ENCODE results near the gene LRRC57. TPM values are rescaled to one million over a fixed set of nuclear protein-coding genes. Genes with fewer than 3 reads are reported as not detected.

The LRRC57 gene
- total and polyA plus RNA-seq, 2 of the 13 experiments (the other 11 are each of a cell fraction or from before 2014, with no cell fraction given), result 5.8 to 14.8 TPM

DNA sequence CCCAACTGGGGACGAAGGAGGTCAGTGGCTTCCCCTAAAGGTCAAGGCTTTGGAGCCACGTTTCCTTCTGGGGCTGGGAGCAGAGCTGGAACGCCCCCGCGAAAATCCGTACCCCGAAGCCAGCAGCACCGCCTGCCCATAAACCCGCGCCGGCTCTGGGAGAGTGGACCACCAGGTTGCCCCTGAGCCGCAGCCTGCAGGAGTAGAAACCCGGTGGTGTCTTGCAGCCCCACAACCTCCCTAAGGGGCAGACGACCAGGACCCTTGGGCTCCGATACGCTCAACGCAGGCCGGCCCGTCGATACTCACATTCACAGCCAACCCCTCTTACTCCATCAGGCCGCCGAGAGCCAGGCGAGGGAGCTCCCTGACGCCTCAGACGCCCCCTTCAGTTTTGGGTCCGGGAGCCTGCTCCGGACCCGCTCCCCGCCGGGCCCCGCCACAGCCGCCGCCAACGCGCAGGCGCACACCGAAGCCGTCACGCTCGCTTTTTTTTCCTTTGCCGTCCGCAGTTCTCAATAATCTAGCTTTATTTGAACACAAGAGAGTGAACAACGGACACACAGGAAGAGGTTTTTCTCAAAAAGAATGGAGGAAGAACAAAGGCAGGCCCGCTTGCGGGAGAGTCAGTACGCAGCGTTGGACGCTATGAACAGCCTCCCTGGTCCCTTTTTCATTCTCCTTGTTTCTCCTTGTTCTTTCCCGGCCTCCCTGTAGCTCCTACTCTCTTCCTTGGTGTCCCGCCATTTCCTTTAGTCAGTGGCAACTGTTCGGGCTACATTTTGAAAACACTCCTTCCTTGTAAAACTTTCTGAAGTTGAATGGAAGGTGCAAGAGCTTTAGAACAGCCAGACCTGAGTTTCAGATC is 57.7 kb downstream of the LRRC57 start, which contains the start of gene ZNF106 (continued):
- no peak for TF ChIP-seq HNRNPUL1 (IDR thresholded peaks at IDR 0.05; ENCODE audit: low read depth, low read length)
- TF ChIP-seq, protein P1, sequence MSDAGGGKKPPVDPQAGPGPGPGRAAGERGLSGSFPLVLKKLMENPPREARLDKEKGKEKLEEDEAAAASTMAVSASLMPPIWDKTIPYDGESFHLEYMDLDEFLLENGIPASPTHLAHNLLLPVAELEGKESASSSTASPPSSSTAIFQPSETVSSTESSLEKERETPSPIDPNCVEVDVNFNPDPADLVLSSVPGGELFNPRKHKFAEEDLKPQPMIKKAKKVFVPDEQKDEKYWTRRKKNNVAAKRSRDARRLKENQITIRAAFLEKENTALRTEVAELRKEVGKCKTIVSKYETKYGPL (CRISPR knock-in tag; IDR thresholded peaks at IDR 0.05), result peak; percentile 52; the same call in 1 of the 2 replicates
- peak; percentile 72; the same call in 1 of the 2 replicates for TF ChIP-seq DR1 (CRISPR knock-in tag; IDR thresholded peaks at IDR 0.05)
- TF ChIP-seq, protein P2, sequence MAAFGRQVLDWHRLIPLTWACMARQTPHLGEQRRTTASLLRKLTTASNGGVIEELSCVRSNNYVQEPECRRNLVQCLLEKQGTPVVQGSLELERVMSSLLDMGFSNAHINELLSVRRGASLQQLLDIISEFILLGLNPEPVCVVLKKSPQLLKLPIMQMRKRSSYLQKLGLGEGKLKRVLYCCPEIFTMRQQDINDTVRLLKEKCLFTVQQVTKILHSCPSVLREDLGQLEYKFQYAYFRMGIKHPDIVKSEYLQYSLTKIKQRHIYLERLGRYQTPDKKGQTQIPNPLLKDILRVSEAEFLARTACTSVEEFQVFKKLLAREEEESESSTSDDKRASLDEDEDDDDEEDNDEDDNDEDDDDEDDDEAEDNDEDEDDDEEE (CRISPR knock-in tag; IDR thresholded peaks at IDR 0.05), result 0 out of 2 replicates have a peak, but pooled peaks have one; percentile 76
- TF ChIP-seq KMT2B (CRISPR knock-in tag; IDR thresholded peaks at IDR 0.05), result peak; percentile 98
- peak; percentile 71; the same call in 1 of the 2 replicates for TF ChIP-seq NFKB2 (CRISPR knock-in tag; IDR thresholded peaks at IDR 0.05; ENCODE audit: borderline replicate concordance)
- TF ChIP-seq, protein P3, sequence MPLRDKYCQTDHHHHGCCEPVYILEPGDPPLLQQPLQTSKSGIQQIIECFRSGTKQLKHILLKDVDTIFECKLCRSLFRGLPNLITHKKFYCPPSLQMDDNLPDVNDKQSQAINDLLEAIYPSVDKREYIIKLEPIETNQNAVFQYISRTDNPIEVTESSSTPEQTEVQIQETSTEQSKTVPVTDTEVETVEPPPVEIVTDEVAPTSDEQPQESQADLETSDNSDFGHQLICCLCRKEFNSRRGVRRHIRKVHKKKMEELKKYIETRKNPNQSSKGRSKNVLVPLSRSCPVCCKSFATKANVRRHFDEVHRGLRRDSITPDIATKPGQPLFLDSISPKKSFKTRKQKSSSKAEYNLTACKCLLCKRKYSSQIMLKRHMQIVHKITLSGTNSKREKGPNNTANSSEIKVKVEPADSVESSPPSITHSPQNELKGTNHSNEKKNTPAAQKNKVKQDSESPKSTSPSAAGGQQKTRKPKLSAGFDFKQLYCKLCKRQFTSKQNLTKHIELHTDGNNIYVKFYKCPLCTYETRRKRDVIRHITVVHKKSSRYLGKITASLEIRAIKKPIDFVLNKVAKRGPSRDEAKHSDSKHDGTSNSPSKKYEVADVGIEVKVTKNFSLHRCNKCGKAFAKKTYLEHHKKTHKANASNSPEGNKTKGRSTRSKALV (CRISPR knock-in tag; IDR thresholded peaks at IDR 0.05), result 0 out of 2 replicates have a peak, but pooled peaks have one; percentile 52
- TF ChIP-seq, protein P4, sequence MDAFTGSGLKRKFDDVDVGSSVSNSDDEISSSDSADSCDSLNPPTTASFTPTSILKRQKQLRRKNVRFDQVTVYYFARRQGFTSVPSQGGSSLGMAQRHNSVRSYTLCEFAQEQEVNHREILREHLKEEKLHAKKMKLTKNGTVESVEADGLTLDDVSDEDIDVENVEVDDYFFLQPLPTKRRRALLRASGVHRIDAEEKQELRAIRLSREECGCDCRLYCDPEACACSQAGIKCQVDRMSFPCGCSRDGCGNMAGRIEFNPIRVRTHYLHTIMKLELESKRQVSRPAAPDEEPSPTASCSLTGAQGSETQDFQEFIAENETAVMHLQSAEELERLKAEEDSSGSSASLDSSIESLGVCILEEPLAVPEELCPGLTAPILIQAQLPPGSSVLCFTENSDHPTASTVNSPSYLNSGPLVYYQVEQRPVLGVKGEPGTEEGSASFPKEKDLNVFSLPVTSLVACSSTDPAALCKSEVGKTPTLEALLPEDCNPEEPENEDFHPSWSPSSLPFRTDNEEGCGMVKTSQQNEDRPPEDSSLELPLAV (CRISPR knock-in tag; conservative IDR thresholded peaks at IDR 0.05; ENCODE audit: low read depth), result no peak
- TF ChIP-seq, protein P5, sequence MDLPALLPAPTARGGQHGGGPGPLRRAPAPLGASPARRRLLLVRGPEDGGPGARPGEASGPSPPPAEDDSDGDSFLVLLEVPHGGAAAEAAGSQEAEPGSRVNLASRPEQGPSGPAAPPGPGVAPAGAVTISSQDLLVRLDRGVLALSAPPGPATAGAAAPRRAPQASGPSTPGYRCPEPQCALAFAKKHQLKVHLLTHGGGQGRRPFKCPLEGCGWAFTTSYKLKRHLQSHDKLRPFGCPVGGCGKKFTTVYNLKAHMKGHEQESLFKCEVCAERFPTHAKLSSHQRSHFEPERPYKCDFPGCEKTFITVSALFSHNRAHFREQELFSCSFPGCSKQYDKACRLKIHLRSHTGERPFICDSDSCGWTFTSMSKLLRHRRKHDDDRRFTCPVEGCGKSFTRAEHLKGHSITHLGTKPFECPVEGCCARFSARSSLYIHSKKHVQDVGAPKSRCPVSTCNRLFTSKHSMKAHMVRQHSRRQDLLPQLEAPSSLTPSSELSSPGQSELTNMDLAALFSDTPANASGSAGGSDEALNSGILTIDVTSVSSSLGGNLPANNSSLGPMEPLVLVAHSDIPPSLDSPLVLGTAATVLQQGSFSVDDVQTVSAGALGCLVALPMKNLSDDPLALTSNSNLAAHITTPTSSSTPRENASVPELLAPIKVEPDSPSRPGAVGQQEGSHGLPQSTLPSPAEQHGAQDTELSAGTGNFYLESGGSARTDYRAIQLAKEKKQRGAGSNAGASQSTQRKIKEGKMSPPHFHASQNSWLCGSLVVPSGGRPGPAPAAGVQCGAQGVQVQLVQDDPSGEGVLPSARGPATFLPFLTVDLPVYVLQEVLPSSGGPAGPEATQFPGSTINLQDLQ (CRISPR knock-in tag; IDR thresholded peaks at IDR 0.05), result no peak
- TF ChIP-seq JUNB (CRISPR knock-in tag; IDR thresholded peaks at IDR 0.05; ENCODE audit: borderline replicate concordance), result no peak
- 0 out of 2 replicates have a peak, but pooled peaks have one; percentile 46 for TF ChIP-seq ZNF773 (CRISPR knock-in tag; IDR thresholded peaks at IDR 0.05; ENCODE audit: borderline replicate concordance)
- peak; percentile 63; the same call in 1 of the 2 replicates for TF ChIP-seq RFXANK (CRISPR knock-in tag; IDR thresholded peaks at IDR 0.05)
- TF ChIP-seq, protein P6, sequence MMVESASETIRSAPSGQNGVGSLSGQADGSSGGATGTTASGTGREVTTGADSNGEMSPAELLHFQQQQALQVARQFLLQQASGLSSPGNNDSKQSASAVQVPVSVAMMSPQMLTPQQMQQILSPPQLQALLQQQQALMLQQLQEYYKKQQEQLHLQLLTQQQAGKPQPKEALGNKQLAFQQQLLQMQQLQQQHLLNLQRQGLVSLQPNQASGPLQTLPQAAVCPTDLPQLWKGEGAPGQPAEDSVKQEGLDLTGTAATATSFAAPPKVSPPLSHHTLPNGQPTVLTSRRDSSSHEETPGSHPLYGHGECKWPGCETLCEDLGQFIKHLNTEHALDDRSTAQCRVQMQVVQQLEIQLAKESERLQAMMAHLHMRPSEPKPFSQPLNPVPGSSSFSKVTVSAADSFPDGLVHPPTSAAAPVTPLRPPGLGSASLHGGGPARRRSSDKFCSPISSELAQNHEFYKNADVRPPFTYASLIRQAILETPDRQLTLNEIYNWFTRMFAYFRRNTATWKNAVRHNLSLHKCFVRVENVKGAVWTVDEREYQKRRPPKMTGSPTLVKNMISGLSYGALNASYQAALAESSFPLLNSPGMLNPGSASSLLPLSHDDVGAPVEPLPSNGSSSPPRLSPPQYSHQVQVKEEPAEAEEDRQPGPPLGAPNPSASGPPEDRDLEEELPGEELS (CRISPR knock-in tag; IDR thresholded peaks at IDR 0.05), result peak; percentile 69
- TF ChIP-seq ZNF564 (CRISPR knock-in tag; IDR thresholded peaks at IDR 0.05), result no peak
- TF ChIP-seq, protein P7, sequence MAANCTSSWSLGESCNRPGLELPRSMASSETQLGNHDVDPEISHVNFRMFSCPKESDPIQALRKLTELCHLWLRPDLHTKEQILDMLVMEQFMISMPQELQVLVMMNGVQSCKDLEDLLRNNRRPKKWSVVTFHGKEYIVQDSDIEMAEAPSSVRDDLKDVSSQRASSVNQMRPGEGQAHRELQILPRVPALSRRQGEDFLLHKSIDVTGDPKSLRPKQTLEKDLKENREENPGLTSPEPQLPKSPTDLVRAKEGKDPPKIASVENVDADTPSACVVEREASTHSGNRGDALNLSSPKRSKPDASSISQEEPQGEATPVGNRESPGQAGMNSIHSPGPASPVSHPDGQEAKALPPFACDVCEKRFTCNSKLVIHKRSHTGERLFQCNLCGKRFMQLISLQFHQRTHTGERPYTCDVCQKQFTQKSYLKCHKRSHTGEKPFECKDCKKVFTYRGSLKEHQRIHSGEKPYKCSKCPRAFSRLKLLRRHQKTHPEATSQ (CRISPR knock-in tag; IDR thresholded peaks at IDR 0.05; ENCODE audit: borderline replicate concordance), result peak; percentile 76; the same call in 1 of the 2 replicates
- peak; percentile 84 for TF ChIP-seq DMAP1 (CRISPR knock-in tag; IDR thresholded peaks at IDR 0.05)

All from HepG2 (cell line).